MM.1S (cell line): ENCODE data around the gene UNC5C.

ENCODE experiments used
- CTCF ChIP-seq: fragments of 300-600 bp; sonication (generic); IDR thresholded peaks from 2 replicates; pipeline ENCODE4 v1.5.1; 2016; ENCODE audit warnings: antibody characterized with exemption, low read length, mixed read lengths
- EZH2 ChIP-seq: fragments of 300-600 bp; sonication (generic); optimal IDR thresholded peaks from 2 replicates; pipeline ENCODE3; 2017; ENCODE audit warnings: low read depth, mild to moderate bottlenecking, antibody characterized with exemption, low read length, mixed read lengths
- EZH2phosphoT487 ChIP-seq: fragments of 300-600 bp; sonication (generic); IDR thresholded peaks from 2 replicates; pipeline ENCODE4 v1.6.1; 2018; ENCODE audit warnings: antibody characterized with exemption, low read length

GRCh38 chr4:95478679-95479078, 70.1 kb downstream of the UNC5C start:
- TF ChIP-seq CTCF, result no peak
- TF ChIP-seq EZH2, result no peak
- TF ChIP-seq EZH2phosphoT487, result no peak
